ENCODE data around the gene PHLDA3. TPM values are rescaled to one million over a fixed set of nuclear protein-coding genes. Genes with fewer than 3 reads are reported as not detected.

The PHLDA3 gene
- total and polyA plus RNA-seq, 2 of the 13 experiments (the other 11 are each of a cell fraction or from before 2014, with no cell fraction given) = 16.7 to 33.6 TPM

- Histone ChIP-seq H2AFZ (ENCODE audit: low read length) (no peak overlapping the region), H3K4me2 (ENCODE audit: low read depth, low read length) (no peak overlapping the region), H3K4me1 (ENCODE audit: insufficient read depth, low read length) (peaks cover 84% of the 10 kb centered on the region), H4K20me1 (ENCODE audit: insufficient read depth, low read length) (no peaks in the 10 kb centered on the region), H3K79me2 (ENCODE audit: insufficient read depth, low read length) (no peaks in the 10 kb centered on the region), H3K27ac (ENCODE audit: extremely low read length, insufficient read depth, low read length) (no peak overlapping the region), H3K9me3 (ENCODE audit: low read length) (no peaks in the 10 kb centered on the region), H3K9ac (ENCODE audit: insufficient read depth, low read depth, low read length) (no peak overlapping the region), H3K36me3 (replicated peaks in 1 of 2; ENCODE audit: control insufficient read depth in 1 of 2, insufficient read depth in 2 of 2, low read length in 2 of 2) (peaks cover under 1 to 1% of the 10 kb centered on the region in 2 experiments; a peak in 1 of 5 replicates), H3K27me3 (ENCODE audit: control insufficient read depth in 1 of 2, insufficient read depth in 2 of 2, low read length in 2 of 2) (no peaks in the 10 kb centered on the region), H3K4me3 (replicated peaks in 1 of 3; ENCODE audit: insufficient read depth in 1 of 3, low read depth in 2 of 3, low read length in 3 of 3) (no peak overlapping the region)
- ChIA-PET CTCF (ENCODE audit: low intra/inter-chr PET ratio, low total read pairs) (no interaction called here), POLR2A (interaction anchor here (1.6 kb wide), 1 partner anchor 9 kb away, joined by 4 read pairs; the partner anchor contains the start of gene CSRP1)
- in situ Hi-C loops (cut with HindIII; ENCODE audit: extremely low pct_ligation_motif_present, low pct_unique_long_range_greater_than_20kb) (no loop called here), intact Hi-C loops (cut with micrococcal nuclease; ENCODE audit: unreplicated experiment) (no loop called here)
- DNase-seq (ENCODE audit: low spot score) = no peak
- no peak for TF ChIP-seq PHB2 (IDR thresholded peaks at IDR 0.05; ENCODE audit: partially characterized antibody)
- no peak for TF ChIP-seq ZNF720 (CRISPR knock-in tag; IDR thresholded peaks at IDR 0.05)
- no peak for TF ChIP-seq STAT5B (CRISPR knock-in tag; IDR thresholded peaks at IDR 0.05)
- no peak for TF ChIP-seq FIP1L1 (IDR thresholded peaks at IDR 0.05; ENCODE audit: borderline replicate concordance, insufficient read depth, low read depth, low read length)
- TF ChIP-seq ZNF577 (CRISPR knock-in tag; IDR thresholded peaks at IDR 0.05; ENCODE audit: borderline replicate concordance, low read depth) = no peak
- no peak for FAIRE-seq
- BruUV-seq (replicated peaks) = no TSS peak
- 97% methylated on average over 16 of the region's 16 CpGs for WGBS (ENCODE audit: low lambda C conversion rate)
- ATAC-seq = no peak
Measured at GRCh38 chr1:201497935-201498509, 29.0 kb upstream of the PHLDA3 start.

- H3K9ac ChIP-seq (ENCODE audit: insufficient read depth, low read depth, low read length) = peak overlapping the region; percentile 44; the same call in 1 of the 2 replicates
- WGBS (ENCODE audit: low lambda C conversion rate) = 68% methylated on average over 8 of the region's 8 CpGs
- in situ Hi-C loops (cut with HindIII; ENCODE audit: extremely low pct_ligation_motif_present, low pct_unique_long_range_greater_than_20kb) = no loop called here
Measured at GRCh38 chr1:201496296-201496690, 27.3 kb upstream of the PHLDA3 start.

More at GRCh38 chr1:201496296-201496690, 27.3 kb upstream of the PHLDA3 start:
- H3K9me3 ChIP-seq (ENCODE audit: low read length) = no peaks in the 10 kb centered on the region
- no peaks in the 10 kb centered on the region for H3K27me3 ChIP-seq (ENCODE audit: control insufficient read depth in 1 of 2, insufficient read depth in 2 of 2, low read length in 2 of 2)
- H3K27ac ChIP-seq (ENCODE audit: extremely low read length, insufficient read depth, low read length) = peak overlapping the region; percentile 83
- no peak for FAIRE-seq
- TSS peak; percentile 83 for BruUV-seq (replicated peaks)
- H3K36me3 ChIP-seq (replicated peaks in 1 of 2; ENCODE audit: control insufficient read depth in 1 of 2, insufficient read depth in 2 of 2, low read length in 2 of 2) = peaks cover 1 to 5% of the 10 kb centered on the region in 2 experiments; a peak in 1 of 5 replicates
- ChIA-PET POLR2A (interaction anchor here (1.3 to 2.2 kb wide), 4 partner anchors 10 to 27 kb away, joined by 4 to 12 read pairs (median 8); partner anchors contain the start of gene PHLDA3), CTCF (ENCODE audit: low intra/inter-chr PET ratio, low total read pairs) (no interaction called here)
- no peak for ATAC-seq
- peak overlapping the region; percentile 60 for H3K4me2 ChIP-seq (ENCODE audit: low read depth, low read length)
- no peaks in the 10 kb centered on the region for H4K20me1 ChIP-seq (ENCODE audit: insufficient read depth, low read length)
- H3K79me2 ChIP-seq (ENCODE audit: insufficient read depth, low read length) = no peaks in the 10 kb centered on the region
- peak overlapping the region in 1 of 3 experiments; percentile 29; a peak in 2 of 6 replicates for H3K4me3 ChIP-seq (replicated peaks in 1 of 3; ENCODE audit: insufficient read depth in 1 of 3, low read depth in 2 of 3, low read length in 3 of 3)
- no peak for DNase-seq (ENCODE audit: low spot score)
- intact Hi-C loops (cut with micrococcal nuclease; ENCODE audit: unreplicated experiment) = no loop called here
- TF ChIP-seq, protein P1, sequence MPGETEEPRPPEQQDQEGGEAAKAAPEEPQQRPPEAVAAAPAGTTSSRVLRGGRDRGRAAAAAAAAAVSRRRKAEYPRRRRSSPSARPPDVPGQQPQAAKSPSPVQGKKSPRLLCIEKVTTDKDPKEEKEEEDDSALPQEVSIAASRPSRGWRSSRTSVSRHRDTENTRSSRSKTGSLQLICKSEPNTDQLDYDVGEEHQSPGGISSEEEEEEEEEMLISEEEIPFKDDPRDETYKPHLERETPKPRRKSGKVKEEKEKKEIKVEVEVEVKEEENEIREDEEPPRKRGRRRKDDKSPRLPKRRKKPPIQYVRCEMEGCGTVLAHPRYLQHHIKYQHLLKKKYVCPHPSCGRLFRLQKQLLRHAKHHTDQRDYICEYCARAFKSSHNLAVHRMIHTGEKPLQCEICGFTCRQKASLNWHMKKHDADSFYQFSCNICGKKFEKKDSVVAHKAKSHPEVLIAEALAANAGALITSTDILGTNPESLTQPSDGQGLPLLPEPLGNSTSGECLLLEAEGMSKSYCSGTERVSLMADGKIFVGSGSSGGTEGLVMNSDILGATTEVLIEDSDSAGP (CRISPR knock-in tag; IDR thresholded peaks at IDR 0.05; ENCODE audit: borderline replicate concordance) = 0 out of 2 replicates have a peak, but pooled peaks have one; percentile 48
- TF ChIP-seq KDM1A (CRISPR knock-in tag; IDR thresholded peaks at IDR 0.05) (no peak), ZNF567 (CRISPR knock-in tag; IDR thresholded peaks at IDR 0.05; ENCODE audit: borderline replicate concordance) (0 out of 2 replicates have a peak, but pooled peaks have one; percentile 3)
- TF ChIP-seq, protein P2, sequence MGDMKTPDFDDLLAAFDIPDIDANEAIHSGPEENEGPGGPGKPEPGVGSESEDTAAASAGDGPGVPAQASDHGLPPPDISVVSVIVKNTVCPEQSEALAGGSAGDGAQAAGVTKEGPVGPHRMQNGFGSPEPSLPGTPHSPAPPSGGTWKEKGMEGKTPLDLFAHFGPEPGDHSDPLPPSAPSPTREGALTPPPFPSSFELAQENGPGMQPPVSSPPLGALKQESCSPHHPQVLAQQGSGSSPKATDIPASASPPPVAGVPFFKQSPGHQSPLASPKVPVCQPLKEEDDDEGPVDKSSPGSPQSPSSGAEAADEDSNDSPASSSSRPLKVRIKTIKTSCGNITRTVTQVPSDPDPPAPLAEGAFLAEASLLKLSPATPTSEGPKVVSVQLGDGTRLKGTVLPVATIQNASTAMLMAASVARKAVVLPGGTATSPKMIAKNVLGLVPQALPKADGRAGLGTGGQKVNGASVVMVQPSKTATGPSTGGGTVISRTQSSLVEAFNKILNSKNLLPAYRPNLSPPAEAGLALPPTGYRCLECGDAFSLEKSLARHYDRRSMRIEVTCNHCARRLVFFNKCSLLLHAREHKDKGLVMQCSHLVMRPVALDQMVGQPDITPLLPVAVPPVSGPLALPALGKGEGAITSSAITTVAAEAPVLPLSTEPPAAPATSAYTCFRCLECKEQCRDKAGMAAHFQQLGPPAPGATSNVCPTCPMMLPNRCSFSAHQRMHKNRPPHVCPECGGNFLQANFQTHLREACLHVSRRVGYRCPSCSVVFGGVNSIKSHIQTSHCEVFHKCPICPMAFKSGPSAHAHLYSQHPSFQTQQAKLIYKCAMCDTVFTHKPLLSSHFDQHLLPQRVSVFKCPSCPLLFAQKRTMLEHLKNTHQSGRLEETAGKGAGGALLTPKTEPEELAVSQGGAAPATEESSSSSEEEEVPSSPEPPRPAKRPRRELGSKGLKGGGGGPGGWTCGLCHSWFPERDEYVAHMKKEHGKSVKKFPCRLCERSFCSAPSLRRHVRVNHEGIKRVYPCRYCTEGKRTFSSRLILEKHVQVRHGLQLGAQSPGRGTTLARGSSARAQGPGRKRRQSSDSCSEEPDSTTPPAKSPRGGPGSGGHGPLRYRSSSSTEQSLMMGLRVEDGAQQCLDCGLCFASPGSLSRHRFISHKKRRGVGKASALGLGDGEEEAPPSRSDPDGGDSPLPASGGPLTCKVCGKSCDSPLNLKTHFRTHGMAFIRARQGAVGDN (CRISPR knock-in tag; IDR thresholded peaks at IDR 0.05) = peak; percentile 39
- H2AFZ ChIP-seq (ENCODE audit: low read length) = no peak overlapping the region
- peaks cover 67% of the 10 kb centered on the region for H3K4me1 ChIP-seq (ENCODE audit: insufficient read depth, low read length)
